Thymus (tissue), 11 donors: Measurements from ENCODE around the gene MAST2. TPM values are rescaled to one million over a fixed set of nuclear protein-coding genes. Genes with fewer than 3 reads are reported as not detected.

Experiments
- DNase-seq, 9 donors: peaks; one replicate each; pipeline ENCODE4 v3.0.0-alpha.2; 2013; ENCODE audit warnings: low spot score in 9 of 9, low read depth in 6 of 9, missing footprints in 1 of 9
- H3K27ac ChIP-seq, 2 donors: one replicate each; pipeline ENCODE4 v1.5.1; 2013; ENCODE audit warnings: control low read depth in 1 of 2, low read depth in 1 of 2, low read length in 1 of 2, mild to moderate bottlenecking in 1 of 2, moderate library complexity in 1 of 2
- H3K27me3 ChIP-seq, 2 donors: one replicate each; pipeline ENCODE4 v1.5.1; 2013; ENCODE audit warnings: low read length in 1 of 2; ENCODE audit not compliant: control insufficient read depth in 2 of 2, insufficient read depth in 1 of 2
- H3K36me3 ChIP-seq, 2 donors: one replicate each; pipeline ENCODE4 v1.5.1; 2013; ENCODE audit warnings: low read length in 1 of 2, mild to moderate bottlenecking in 1 of 2, moderate library complexity in 1 of 2; ENCODE audit not compliant: control insufficient read depth in 2 of 2, insufficient read depth in 2 of 2
- H3K4me1 ChIP-seq, 2 donors: one replicate each; pipeline ENCODE4 v1.5.1; 2013; ENCODE audit warnings: low read length in 2 of 2; ENCODE audit not compliant: control insufficient read depth in 2 of 2, insufficient read depth in 2 of 2
- H3K4me3 ChIP-seq, 2 donors: one replicate each; pipeline ENCODE4 v1.5.1; 2013; ENCODE audit warnings: low read length in 2 of 2, control low read depth in 1 of 2, mild to moderate bottlenecking in 1 of 2
- H3K9me3 ChIP-seq, 2 donors: one replicate each; pipeline ENCODE4 v1.5.1; 2013; ENCODE audit warnings: low read length in 1 of 2, mild to moderate bottlenecking in 1 of 2; ENCODE audit not compliant: control insufficient read depth in 2 of 2, insufficient read depth in 1 of 2
- WGBS: extraction: QIAGEN DNeasy Blood & Tissue Kit; methylation state at CpG from one replicate; pipeline ENCODE4 v1.1.7; 2013; 5-methylcytosine and 5-hydroxymethylcytosine counted together
- polyA plus RNA-seq: library from polyadenylated mRNA; stranded (reverse); fragments of 200-250 nt; gene quantifications from one replicate; pipeline ENCODE4 v1.2.3, GENCODE V29; 2013
- total RNA-seq: library from RNA; stranded (reverse); fragments of 120-200 nt; gene quantifications from one replicate; pipeline ENCODE4 v1.2.4, GENCODE V29; 2013
- donor health status: healthy.

MAST2 gene
- total and polyA plus RNA-seq, 2 donors, result 3.4 to 8.8 TPM

DNA sequence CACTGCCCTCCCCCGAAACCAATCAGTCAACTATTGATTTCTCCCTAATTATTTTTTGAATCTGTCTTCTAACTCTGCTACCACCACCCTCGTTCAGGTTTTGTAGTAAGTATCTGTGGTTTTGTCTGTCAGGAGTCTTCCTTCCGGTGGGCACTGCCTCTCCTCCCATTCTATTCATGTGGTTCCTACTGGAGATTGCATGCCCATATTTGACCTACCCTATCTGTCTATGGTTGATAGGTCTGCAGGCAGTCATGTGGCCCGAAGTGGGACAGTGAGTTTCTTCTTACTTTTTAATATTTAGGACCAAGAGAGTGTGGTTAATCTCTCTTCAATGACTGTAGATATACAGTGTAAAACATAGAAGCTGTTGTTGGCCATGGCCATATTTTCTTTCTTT lies 17.8 kb upstream of the MAST2 start:
- no peak overlapping the region for H3K27ac ChIP-seq
- H3K27me3 ChIP-seq, result peaks cover 0 to 14% of the 10 kb centered on the region in 2 donors
- no peak overlapping the region for H3K4me3 ChIP-seq
- no peaks in the 10 kb centered on the region for H3K36me3 ChIP-seq
- peak in 3 of 9 donors; percentile 12 to 34 (median 21) for DNase-seq
- H3K9me3 ChIP-seq, result no peaks in the 10 kb centered on the region
- WGBS, result 26% methylated on average over 4 of the region's 4 CpGs
- peaks cover 0 to 4% of the 10 kb centered on the region in 2 donors for H3K4me1 ChIP-seq

DNA sequence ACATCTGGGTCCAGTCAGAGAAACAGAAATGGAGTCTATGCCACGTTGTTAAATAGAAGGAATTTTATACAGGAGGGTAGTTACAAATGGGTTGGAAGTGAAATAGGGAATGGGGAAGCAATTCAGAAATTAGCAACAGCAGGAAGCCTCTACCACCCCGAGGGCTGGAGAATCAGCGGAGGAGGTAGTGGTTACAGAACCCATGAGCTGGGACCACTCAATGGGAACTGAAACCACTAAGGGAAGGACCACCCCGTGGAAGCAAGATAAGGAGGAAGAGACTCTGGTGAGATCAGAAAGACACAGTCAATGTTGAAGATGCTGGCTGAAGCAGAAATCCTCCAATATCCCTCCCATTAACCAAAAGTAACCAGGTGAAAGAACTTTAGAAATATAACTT lies 15.5 kb upstream of the MAST2 start:
- DNase-seq, result peak in 1 of 9 donors; percentile 18
- no peak overlapping the region for H3K4me3 ChIP-seq
- 28% methylated on average over 4 of the region's 4 CpGs for WGBS
- peaks cover 0 to 4% of the 10 kb centered on the region in 2 donors for H3K4me1 ChIP-seq
- no peaks in the 10 kb centered on the region for H3K36me3 ChIP-seq
- no peak overlapping the region for H3K27ac ChIP-seq
- H3K27me3 ChIP-seq, result peaks cover 0 to 9% of the 10 kb centered on the region in 2 donors
- no peaks in the 10 kb centered on the region for H3K9me3 ChIP-seq

DNA sequence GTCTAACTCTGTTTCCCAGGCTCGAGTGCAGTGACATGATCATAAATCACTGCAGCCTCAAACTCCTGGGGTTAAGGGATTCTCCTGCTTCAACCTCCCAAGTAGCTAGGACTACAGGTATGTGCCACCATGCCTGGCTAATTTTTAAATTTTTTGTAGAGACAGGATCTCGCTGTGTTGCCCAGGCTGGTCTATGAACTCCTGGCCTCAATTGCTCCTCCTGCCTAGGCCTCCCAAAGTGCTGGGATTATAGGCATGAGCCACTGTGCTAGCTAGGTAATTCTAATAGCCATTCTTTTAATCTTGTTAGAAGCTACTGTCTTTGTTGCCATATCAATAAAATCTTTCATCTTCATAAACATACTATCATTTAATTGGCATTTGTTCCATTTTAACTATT lies 13.8 kb upstream of the MAST2 start:
- Histone ChIP-seq H3K27me3 (peaks cover 0 to 9% of the 10 kb centered on the region in 2 donors), H3K4me1 (peaks cover 0 to 4% of the 10 kb centered on the region in 2 donors), H3K27ac (no peak overlapping the region), H3K36me3 (no peaks in the 10 kb centered on the region), H3K4me3 (no peak overlapping the region), H3K9me3 (no peaks in the 10 kb centered on the region)
- WGBS, result 79% methylated on average over 2 of the region's 2 CpGs
- no peak for DNase-seq

DNA sequence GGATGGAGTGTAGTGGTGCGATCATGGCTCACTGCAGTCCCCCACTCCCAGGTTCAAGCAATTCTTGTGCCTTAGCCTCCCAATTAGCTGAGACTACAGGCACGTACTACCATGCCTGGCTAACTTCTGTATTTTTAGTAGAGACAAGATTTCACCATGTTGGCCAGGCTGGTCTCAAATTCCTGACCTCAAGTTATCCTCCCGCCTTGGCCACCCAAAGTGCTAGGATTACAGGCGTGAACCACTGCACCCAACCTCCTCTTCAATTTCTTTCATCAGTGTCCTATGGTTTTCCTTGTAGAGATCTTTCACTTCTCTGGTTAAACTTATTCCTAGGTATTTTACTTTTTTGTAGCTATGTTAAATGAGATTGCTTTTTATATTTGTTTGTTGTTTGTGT lies 10.7 kb upstream of the MAST2 start:
- no peaks in the 10 kb centered on the region for H3K9me3 ChIP-seq
- H3K4me3 ChIP-seq, result no peak overlapping the region
- H3K27me3 ChIP-seq, result peaks cover 0 to 5% of the 10 kb centered on the region in 2 donors
- 92% methylated on average over 4 of the region's 4 CpGs for WGBS
- no peaks in the 10 kb centered on the region for H3K4me1 ChIP-seq
- DNase-seq, result no peak
- H3K27ac ChIP-seq, result no peak overlapping the region
- no peaks in the 10 kb centered on the region for H3K36me3 ChIP-seq

DNA sequence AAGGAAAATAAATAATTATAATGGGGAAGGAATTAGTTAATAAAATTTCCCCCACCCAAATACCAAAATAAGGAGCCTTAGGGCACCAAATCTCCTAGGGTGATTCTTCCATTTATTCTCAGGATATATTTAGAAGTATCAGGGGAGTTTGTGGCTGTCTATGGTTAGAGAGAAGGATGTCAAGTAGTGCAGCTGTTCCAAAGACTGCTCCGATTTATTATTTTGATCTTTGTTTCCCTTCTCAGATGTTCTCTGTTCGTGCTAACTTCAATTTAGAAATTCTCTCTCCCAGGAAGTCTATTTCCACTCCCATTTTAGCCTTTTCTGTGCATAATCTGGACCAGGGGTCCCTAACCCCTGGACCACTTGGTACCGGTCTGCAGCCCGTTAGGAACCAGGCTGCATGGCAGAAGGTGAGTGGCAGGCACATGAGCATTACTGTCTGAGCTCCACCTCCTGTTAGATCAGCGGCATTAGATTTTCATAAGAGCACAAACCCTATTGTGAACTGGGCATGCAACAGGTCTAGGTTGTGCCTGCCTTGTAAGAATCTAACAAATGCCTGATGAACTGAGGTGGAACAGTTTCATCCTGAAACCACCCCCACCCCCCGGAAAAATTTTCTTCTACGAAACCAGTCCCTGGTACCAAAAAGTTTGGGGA lies 9.3 kb upstream of the MAST2 start:
- no peaks in the 10 kb centered on the region for H3K36me3 ChIP-seq
- WGBS, result 85% methylated on average over 7 of the region's 7 CpGs
- no peaks in the 10 kb centered on the region for H3K9me3 ChIP-seq
- no peaks in the 10 kb centered on the region for H3K27me3 ChIP-seq
- H3K27ac ChIP-seq, result no peak overlapping the region
- DNase-seq, result no peak
- no peaks in the 10 kb centered on the region for H3K4me1 ChIP-seq
- H3K4me3 ChIP-seq, result no peak overlapping the region

DNA sequence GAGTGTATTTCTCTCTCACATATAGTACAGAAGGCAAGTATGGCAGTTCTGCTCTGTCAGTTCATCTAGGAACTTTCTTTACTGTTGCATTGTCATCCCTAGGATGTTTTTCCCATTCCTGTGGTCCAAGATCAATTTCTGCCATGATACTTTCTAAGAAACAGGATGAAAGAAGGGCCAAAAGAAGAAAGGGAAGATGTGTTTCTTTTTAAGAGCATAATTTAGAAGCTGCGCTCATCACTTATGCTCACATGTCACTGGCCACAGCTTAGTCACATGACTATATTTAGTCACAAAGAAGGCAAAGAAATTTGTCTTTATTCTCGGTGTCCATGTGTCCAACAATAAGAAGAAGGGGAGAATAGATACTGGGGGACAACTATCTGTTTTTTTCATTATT lies 7.0 kb upstream of the MAST2 start:
- Histone ChIP-seq H3K27ac (no peak overlapping the region), H3K9me3 (no peaks in the 10 kb centered on the region), H3K27me3 (no peaks in the 10 kb centered on the region), H3K36me3 (no peaks in the 10 kb centered on the region), H3K4me1 (no peaks in the 10 kb centered on the region), H3K4me3 (no peak overlapping the region)
- WGBS, result 96% methylated on average over 2 of the region's 2 CpGs
- no peak for DNase-seq

DNA sequence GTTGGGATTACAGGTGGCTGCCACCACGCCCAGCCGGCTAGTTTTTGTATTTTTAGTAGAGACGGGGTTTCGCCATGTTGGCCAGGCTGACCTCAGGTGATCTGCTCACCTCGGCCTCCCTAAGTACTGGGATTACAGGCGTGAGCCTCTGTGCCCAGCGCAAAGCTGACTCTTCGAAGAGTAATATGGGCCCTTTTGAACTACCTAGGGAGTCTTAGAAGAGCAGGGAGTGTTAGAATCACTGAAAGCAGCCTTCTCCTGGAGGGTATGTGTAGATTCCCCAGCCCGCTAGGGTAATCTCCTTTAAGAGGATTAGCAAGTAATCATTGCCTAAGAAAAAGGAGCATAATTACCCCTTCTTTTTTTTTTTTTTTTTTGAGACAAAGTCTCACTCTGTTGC lies 6.5 kb upstream of the MAST2 start:
- Histone ChIP-seq H3K9me3 (no peaks in the 10 kb centered on the region), H3K36me3 (no peaks in the 10 kb centered on the region), H3K4me3 (no peak overlapping the region), H3K27ac (no peak overlapping the region), H3K4me1 (no peaks in the 10 kb centered on the region), H3K27me3 (no peaks in the 10 kb centered on the region)
- DNase-seq, result no peak
- 97% methylated on average over 9 of the region's 9 CpGs for WGBS

DNA sequence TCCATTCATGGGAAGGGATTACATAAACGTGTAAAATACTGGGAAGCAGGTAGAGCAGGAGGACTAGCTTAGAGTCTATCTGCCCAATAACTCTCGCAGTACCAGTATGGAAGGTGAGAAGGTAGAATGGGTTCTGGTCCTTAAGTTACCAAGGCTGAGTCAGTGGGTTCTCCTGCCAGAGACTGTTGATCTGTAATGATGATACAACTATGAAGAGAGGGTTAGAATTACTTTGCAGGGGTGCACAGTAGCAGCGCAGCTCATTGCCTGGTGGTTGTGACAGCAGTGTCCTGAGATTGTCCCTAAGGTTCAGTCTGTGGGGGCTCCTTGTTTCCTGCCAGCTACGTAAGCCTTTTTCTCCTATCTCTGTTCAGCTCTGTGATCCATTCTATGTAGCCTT lies 2.5 kb upstream of the MAST2 start:
- Histone ChIP-seq H3K4me3 (no peak overlapping the region), H3K9me3 (no peaks in the 10 kb centered on the region), H3K27me3 (peaks cover 0 to 10% of the 10 kb centered on the region in 2 donors), H3K36me3 (no peaks in the 10 kb centered on the region), H3K27ac (no peak overlapping the region), H3K4me1 (peaks cover 6 to 10% of the 10 kb centered on the region in 2 donors)
- 94% methylated on average over 4 of the region's 4 CpGs for WGBS
- no peak for DNase-seq

DNA sequence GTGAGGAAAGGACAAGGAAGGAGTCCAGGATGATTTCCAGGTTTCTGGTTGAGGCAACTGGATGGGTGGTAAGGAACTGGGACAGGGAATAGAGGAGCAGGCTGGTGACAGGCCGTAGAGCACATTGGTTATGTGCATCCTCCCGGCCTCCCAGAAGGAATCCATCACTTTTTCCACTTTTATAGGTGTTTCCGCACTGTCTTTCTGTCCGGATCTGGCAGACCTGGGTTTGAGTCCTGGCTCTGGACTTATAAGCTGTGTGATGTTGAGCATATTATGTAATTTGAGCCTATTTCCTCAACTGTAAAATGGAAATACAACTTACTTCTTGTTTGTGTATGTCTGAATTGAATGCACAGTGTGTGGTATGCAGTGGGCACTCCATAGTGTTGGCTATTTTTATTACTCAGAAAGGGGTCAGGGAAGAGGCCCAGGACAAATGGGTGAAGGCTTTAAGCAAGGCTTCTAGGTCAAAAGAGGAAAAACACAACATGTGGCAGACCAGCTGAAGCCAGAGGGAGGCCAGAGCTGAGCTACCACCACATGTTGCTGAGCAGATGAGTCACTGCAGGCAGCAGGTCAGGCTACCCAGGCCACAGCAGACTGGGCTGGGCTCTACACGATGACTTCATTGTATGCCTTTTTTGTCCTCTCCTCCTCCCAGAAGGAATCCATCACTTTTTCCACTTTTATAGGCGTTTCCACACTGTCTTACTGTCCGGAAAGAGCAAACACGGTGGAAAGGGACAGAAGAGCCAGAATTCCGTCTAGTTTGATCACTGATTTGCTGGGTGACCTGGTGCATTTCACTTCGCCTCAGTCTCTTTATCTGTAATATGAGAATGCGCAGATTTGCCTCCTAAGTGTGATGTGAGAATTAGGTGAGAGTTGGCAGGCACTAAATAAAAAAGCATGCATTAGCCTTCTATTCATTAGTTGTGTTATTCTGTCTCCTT lies 791 bp upstream of the MAST2 start:
- Histone ChIP-seq H3K4me3 (peak overlapping the region; percentile 42 to 47), H3K27ac (peak overlapping the region; percentile 51 to 54), H3K36me3 (no peaks in the 10 kb centered on the region), H3K9me3 (no peaks in the 10 kb centered on the region), H3K4me1 (peaks cover 6 to 10% of the 10 kb centered on the region in 2 donors), H3K27me3 (peaks cover 0 to 10% of the 10 kb centered on the region in 2 donors)
- DNase-seq, result peak in 2 of 9 donors; percentile 6 to 12
- WGBS, result 84% methylated on average over 11 of the region's 11 CpGs
